ENCODE results near the gene TOMM34.

- no peak for TF ChIP-seq EZH2phosphoT487 (IDR thresholded peaks at IDR 0.05; ENCODE audit: insufficient read depth, low read depth)
- no peak for TF ChIP-seq EZH2 (IDR thresholded peaks at IDR 0.05; ENCODE audit: insufficient read depth, poor library complexity, severe bottlenecking)
Observed at GRCh38 chr20:44952731-44953130, 7.5 kb downstream of the TOMM34 start.
